ENCODE results near the gene FH. TPM values are rescaled to one million over a fixed set of nuclear protein-coding genes. Genes with fewer than 3 reads are reported as not detected.

Gene FH
- total and polyA plus RNA-seq, 2 donors (not counting 1 experiment from before 2014, with no cell fraction given) = 18.5 to 32.4 TPM

DNA sequence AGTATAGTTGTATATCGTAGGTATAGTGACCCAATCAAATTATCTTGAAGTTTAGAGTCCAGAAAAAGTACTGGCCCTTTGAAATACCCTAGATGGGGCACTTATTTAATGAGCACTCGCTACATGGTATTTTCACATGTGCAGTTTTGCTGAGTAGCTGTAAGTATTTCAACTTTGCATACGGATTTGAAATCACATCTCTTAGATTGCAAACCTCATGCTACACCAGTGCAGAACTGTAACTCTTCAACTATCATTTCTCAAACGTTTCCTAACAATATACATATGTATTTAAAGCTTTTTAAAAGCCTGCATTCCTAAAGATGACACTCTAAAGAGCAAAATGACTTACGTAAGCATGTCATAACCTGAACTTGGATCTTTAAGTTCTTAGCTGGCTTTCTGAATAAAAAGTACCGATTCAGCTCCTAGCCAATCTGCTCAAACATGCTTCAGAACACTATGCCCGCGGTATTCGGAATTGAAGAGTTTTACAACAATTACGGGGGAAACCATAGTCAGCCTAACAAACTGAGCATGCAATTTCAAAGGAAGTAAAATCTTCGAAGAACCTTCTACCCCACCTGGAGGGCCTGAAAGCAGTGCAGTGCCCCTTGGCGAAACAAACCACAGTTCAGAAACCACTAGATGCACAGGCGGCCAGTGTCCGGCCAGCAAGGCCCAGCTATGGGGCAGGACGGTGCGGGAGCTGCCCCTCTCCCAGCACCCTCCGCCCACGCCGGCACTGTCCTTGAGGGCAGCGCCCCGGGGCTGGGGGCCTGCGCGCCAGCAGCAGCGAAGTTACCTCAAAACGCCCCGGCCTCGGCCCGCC is 863 bp downstream of the FH start:
- peaks cover 4 to 5% of the 10 kb centered on the region in 2 experiments for H3K36me3 ChIP-seq (replicated peaks in 1 of 2; ENCODE audit: control extremely low read depth in 1 of 2, control insufficient read depth in 1 of 2, extremely low read depth in 1 of 2, insufficient read depth in 2 of 2, low read length in 1 of 2)
- peak overlapping the region; percentile 89 for H2AFZ ChIP-seq (ENCODE audit: insufficient read depth, low read depth, low read length, poor library complexity, severe bottlenecking)
- Mint-ChIP-seq H3K4me1 (peaks cover 23% of the 10 kb centered on the region), H3K27ac (peak overlapping the region; percentile 71), H3K4me3 (peak overlapping the region; percentile 89), H3K9me3 (ENCODE audit: insufficient read depth) (no peaks in the 10 kb centered on the region), H3K27me3 (peaks cover 3% of the 10 kb centered on the region)
- POLR2A ChIA-PET = interaction anchor here (1.3 kb wide), 1 partner anchor 33 kb away, joined by 4 read pairs; no protein-coding TSS in a partner anchor
- H3K4me3 ChIP-seq (ENCODE audit: control extremely low read depth in 1 of 5, extremely low read depth in 1 of 5, insufficient read depth in 1 of 5, low read depth in 2 of 5, low read length in 4 of 5) = peak overlapping the region; percentile 56 to 84 (median 79)
- ATAC-seq (ENCODE audit: low read depth) (no peak), DNase-seq (no peak)
- H3K27me3 ChIP-seq (replicated peaks in 1 of 4; ENCODE audit: control extremely low read depth in 1 of 4, control insufficient read depth in 3 of 4, insufficient read depth in 4 of 4, low read length in 3 of 4) = peaks cover 0 to 3% (median 0%) of the 10 kb centered on the region in 4 experiments
- 6% methylated on average over 26 of the region's 28 CpGs for WGBS (ENCODE audit: insufficient coverage)
- intact Hi-C loops (cut with micrococcal nuclease) = loop anchor here (1.0 kb wide), 4 partner anchors 13 to 329 kb away; partner anchors contain the start of genes CHML and OPN3
- peak overlapping the region; percentile 25 to 84 for H3K27ac ChIP-seq (ENCODE audit: low read length in 2 of 2)
- peaks cover 9 to 10% of the 10 kb centered on the region in 2 donors for H3K4me1 ChIP-seq (ENCODE audit: control insufficient read depth in 2 of 2, insufficient read depth in 2 of 2, low read length in 2 of 2)
- H3K4me2 ChIP-seq (replicated peaks; ENCODE audit: low read depth, low read length, poor library complexity, severe bottlenecking) = peak overlapping the region; percentile 93
- peaks cover 33% of the 10 kb centered on the region for H3K79me2 ChIP-seq (ENCODE audit: control insufficient read depth, insufficient read depth, low read length)
- H3K9ac ChIP-seq (ENCODE audit: low read length) = peak overlapping the region; percentile 87
- no peaks in the 10 kb centered on the region for H3K9me3 ChIP-seq (ENCODE audit: control extremely low read depth in 1 of 3, control insufficient read depth in 2 of 3, insufficient read depth in 1 of 3, low read length in 2 of 3)
- TF ChIP-seq EZH2 (IDR thresholded peaks at IDR 0.05; ENCODE audit: borderline replicate concordance, insufficient read depth, low read depth, low read length, poor library complexity, severe bottlenecking) (no peak), CTCF (IDR thresholded peaks at IDR 0.05) (no peak)
- CTCF ChIA-PET = interaction anchor here (1.1 to 1.8 kb wide), 5 partner anchors 19 to 479 kb away, joined by 3 to 9 read pairs (median 3); partner anchors contain the start of gene MAP1LC3C
- H4K20me1 ChIP-seq (ENCODE audit: control insufficient read depth, insufficient read depth, low read length, poor library complexity, severe bottlenecking) = no peaks in the 10 kb centered on the region

GRCh38 chr1:241513378-241513777 is 6.2 kb downstream of the FH start:
- Histone ChIP-seq H3K4me1 (ENCODE audit: control insufficient read depth in 2 of 2, insufficient read depth in 2 of 2, low read length in 2 of 2) (peaks cover 4 to 5% of the 10 kb centered on the region in 2 donors), H2AFZ (ENCODE audit: insufficient read depth, low read depth, low read length, poor library complexity, severe bottlenecking) (no peak overlapping the region), H3K27ac (ENCODE audit: low read length in 2 of 2) (no peak overlapping the region), H3K27me3 (replicated peaks in 1 of 4; ENCODE audit: control extremely low read depth in 1 of 4, control insufficient read depth in 3 of 4, insufficient read depth in 4 of 4, low read length in 3 of 4) (no peaks in the 10 kb centered on the region), H4K20me1 (ENCODE audit: control insufficient read depth, insufficient read depth, low read length, poor library complexity, severe bottlenecking) (no peaks in the 10 kb centered on the region), H3K79me2 (ENCODE audit: control insufficient read depth, insufficient read depth, low read length) (peaks cover 27% of the 10 kb centered on the region), H3K9me3 (ENCODE audit: control extremely low read depth in 1 of 3, control insufficient read depth in 2 of 3, insufficient read depth in 1 of 3, low read length in 2 of 3) (no peaks in the 10 kb centered on the region), H3K9ac (ENCODE audit: low read length) (no peak overlapping the region), H3K4me2 (replicated peaks; ENCODE audit: low read depth, low read length, poor library complexity, severe bottlenecking) (no peak overlapping the region), H3K36me3 (replicated peaks in 1 of 2; ENCODE audit: control extremely low read depth in 1 of 2, control insufficient read depth in 1 of 2, extremely low read depth in 1 of 2, insufficient read depth in 2 of 2, low read length in 1 of 2) (peaks cover 15 to 39% of the 10 kb centered on the region in 2 experiments), H3K4me3 (ENCODE audit: control extremely low read depth in 1 of 5, extremely low read depth in 1 of 5, insufficient read depth in 1 of 5, low read depth in 2 of 5, low read length in 4 of 5) (no peak overlapping the region)
- ChIA-PET POLR2A (no interaction called here), CTCF (interaction anchor here (0.6 kb wide), 1 partner anchor 13 kb away, joined by 3 read pairs; no protein-coding TSS in a partner anchor)
- DNase-seq (no peak), ATAC-seq (ENCODE audit: low read depth) (no peak)
- H3K9me3 Mint-ChIP-seq (ENCODE audit: insufficient read depth) = no peaks in the 10 kb centered on the region
- TF ChIP-seq CTCF (IDR thresholded peaks at IDR 0.05) = no peak
- TF ChIP-seq EZH2 (IDR thresholded peaks at IDR 0.05; ENCODE audit: borderline replicate concordance, insufficient read depth, low read depth, low read length, poor library complexity, severe bottlenecking) = no peak
- no peak overlapping the region for H3K4me3 Mint-ChIP-seq
- WGBS (ENCODE audit: insufficient coverage) = 100% methylated on average over 1 of the region's 5 CpGs
- intact Hi-C loops (cut with micrococcal nuclease) = no loop called here
- no peaks in the 10 kb centered on the region for H3K27me3 Mint-ChIP-seq
- H3K4me1 Mint-ChIP-seq = peaks cover 20% of the 10 kb centered on the region
- H3K27ac Mint-ChIP-seq = no peak overlapping the region
